Lung (tissue), 12 donors: Measurements from ENCODE around the gene PHACTR3. TPM values are rescaled to one million over a fixed set of nuclear protein-coding genes. Genes with fewer than 3 reads are reported as not detected.

ENCODE experiments used
- ATAC-seq: fragments of 200-7000 bp; cut with Tn5 transposase; one replicate; pipeline ENCODE4 v1.9.1; 2020; ENCODE audit warnings: moderate number of reproducible peaks; ENCODE audit not compliant: insufficient read depth, low FRiP score
- DNase-seq, 3 donors: peaks; one replicate each; pipeline ENCODE4 v3.0.0-alpha.2; 2013 to 2017
- H3K27ac ChIP-seq, 2 donors: one replicate each; pipeline ENCODE4 v1.5.1; 2013; ENCODE audit warnings: mild to moderate bottlenecking in 2 of 2, moderate library complexity in 2 of 2, control low read depth in 1 of 2, inconsistent platforms in 1 of 2, low read depth in 1 of 2, low read length in 1 of 2
- H3K27me3 ChIP-seq, 3 donors: one replicate each; pipeline ENCODE4 v1.5.1; 2013; ENCODE audit warnings: low read length in 2 of 3; ENCODE audit not compliant: control insufficient read depth in 3 of 3, insufficient read depth in 3 of 3
- H3K36me3 ChIP-seq, 4 donors: one replicate each; pipeline ENCODE4 v1.5.1; 2013; ENCODE audit warnings: low read length in 4 of 4, mild to moderate bottlenecking in 1 of 4, moderate library complexity in 1 of 4; ENCODE audit not compliant: control insufficient read depth in 4 of 4, insufficient read depth in 4 of 4
- H3K4me1 ChIP-seq, 5 donors: one replicate each; pipeline ENCODE4 v1.5.1; 2013; ENCODE audit warnings: low read length in 5 of 5, mild to moderate bottlenecking in 2 of 5, moderate library complexity in 1 of 5; ENCODE audit not compliant: control insufficient read depth in 5 of 5, insufficient read depth in 5 of 5
- H3K4me3 ChIP-seq: one replicate; pipeline ENCODE4 v1.5.1; 2013; ENCODE audit warnings: mild to moderate bottlenecking, control low read depth, moderate library complexity
- H3K9ac ChIP-seq, 2 donors: one replicate each; pipeline ENCODE4 v1.5.1; 2013; ENCODE audit warnings: low read length in 2 of 2, control low read depth in 1 of 2; ENCODE audit not compliant: insufficient read depth in 1 of 2
- H3K9me3 ChIP-seq, 4 donors: one replicate each; pipeline ENCODE4 v1.5.1; 2013; ENCODE audit warnings: low read length in 3 of 4, mild to moderate bottlenecking in 1 of 4, moderate library complexity in 1 of 4; ENCODE audit not compliant: control insufficient read depth in 4 of 4, insufficient read depth in 3 of 4
- CTCF ChIP-seq: IDR thresholded peaks from 2 replicates; pipeline ENCODE4 v1.5.1; 2012; ENCODE audit warnings: mild to moderate bottlenecking; ENCODE audit errors: control extremely low read depth, extremely low read depth
- WGBS, 2 donors: extraction: QIAGEN DNeasy Blood & Tissue Kit; methylation state at CpG; one replicate each; pipeline ENCODE4 v1.1.7; 2013; 5-methylcytosine and 5-hydroxymethylcytosine counted together
- polyA plus RNA-seq, 2 donors: library from polyadenylated mRNA; stranded (reverse); fragments of 200-250 nt; gene quantifications; one replicate each; pipeline ENCODE4 v1.2.1, GENCODE V29; 2013
- total RNA-seq, 2 donors: library from RNA; depleted of rRNA in 1 of 2; stranded (reverse); fragments of >200 nt in 1 of 2; gene quantifications; one replicate each; pipeline ENCODE4 v1.2.1, GENCODE V29; 2014 to 2021
- donor health status: control.
- donor health status: control.
- donor health status: Bipolar disorder and iron deficiency.
- donor health status: healthy.
- donor health status: DM: yes; HTN: yes; CAD: no.

PHACTR3 gene
- total and polyA plus RNA-seq, 4 donors = 3.8 to 12.0 (median 5.9) TPM

DNA sequence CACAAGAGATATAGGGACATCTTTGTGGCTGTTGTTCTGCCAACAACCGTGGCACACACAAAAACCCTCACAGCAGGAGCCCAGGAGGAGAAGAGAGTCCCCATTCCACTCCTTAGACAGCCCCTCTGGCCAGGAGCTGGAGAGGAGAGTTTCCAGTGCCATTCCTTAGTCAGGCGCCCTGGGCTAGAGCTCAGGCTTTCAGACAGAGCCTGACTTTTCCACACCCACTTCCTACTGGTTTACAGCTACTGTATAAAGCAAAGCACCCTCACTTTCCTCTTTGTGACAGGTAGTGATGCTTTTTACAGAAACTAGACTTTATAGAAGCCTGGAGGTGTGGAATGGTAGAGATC is 183.2 kb downstream of the PHACTR3 start:
- no peaks in the 10 kb centered on the region for H3K36me3 ChIP-seq
- no peak for DNase-seq
- H3K4me3 ChIP-seq = no peak overlapping the region
- H3K9me3 ChIP-seq = peaks cover 0 to 6% (median 2%) of the 10 kb centered on the region in 4 donors
- H3K4me1 ChIP-seq = no peaks in the 10 kb centered on the region
- no peak overlapping the region for H3K27ac ChIP-seq
- peaks cover 0 to 7% (median 2%) of the 10 kb centered on the region in 3 donors for H3K27me3 ChIP-seq
- ATAC-seq = no peak
- no peak for TF ChIP-seq CTCF
- H3K9ac ChIP-seq = no peak overlapping the region
- 50 to 69% methylated on average over 2 of the region's 2 CpGs for WGBS, 2 donors

- 64 to 74% methylated on average over 8 of the region's 8 CpGs for WGBS, 2 donors
- Histone ChIP-seq H3K27me3 (peaks cover 0 to 7% (median 2%) of the 10 kb centered on the region in 3 donors), H3K27ac (no peak overlapping the region), H3K9me3 (peaks cover 0 to 6% (median 3%) of the 10 kb centered on the region in 4 donors), H3K4me1 (no peaks in the 10 kb centered on the region), H3K36me3 (no peaks in the 10 kb centered on the region), H3K4me3 (no peak overlapping the region), H3K9ac (no peak overlapping the region)
- DNase-seq (no peak), ATAC-seq (no peak)
- TF ChIP-seq CTCF = no peak
Measured at GRCh38 chr20:59788196-59788735, 183.9 kb downstream of the PHACTR3 start.

- no peak overlapping the region for H3K27ac ChIP-seq
- no peaks in the 10 kb centered on the region for H3K4me1 ChIP-seq
- H3K27me3 ChIP-seq = peaks cover 0 to 7% (median 2%) of the 10 kb centered on the region in 3 donors
- H3K4me3 ChIP-seq = no peak overlapping the region
- no peak for TF ChIP-seq CTCF
- DNase-seq (no peak), ATAC-seq (no peak)
- H3K9ac ChIP-seq = no peak overlapping the region
- WGBS, 2 donors = 68 to 81% methylated on average over 7 of the region's 7 CpGs
- no peaks in the 10 kb centered on the region for H3K36me3 ChIP-seq
- H3K9me3 ChIP-seq = peaks cover 0 to 6% (median 3%) of the 10 kb centered on the region in 4 donors
Measured at GRCh38 chr20:59788811-59789397, 184.6 kb downstream of the PHACTR3 start.
